CD14-positive monocyte (primary cell): ENCODE data around the gene SLC27A2. TPM values are rescaled to one million over a fixed set of nuclear protein-coding genes. Genes with fewer than 3 reads are reported as not detected.

ENCODE experiments used
- DNase-seq, 3 donors: peaks; one replicate each; pipeline ENCODE4 v3.0.0-alpha.2; 2011 to 2022
- H2AFZ ChIP-seq: 2 replicates; pipeline ENCODE4 v1.6.0; 2012; ENCODE audit warnings: mild to moderate bottlenecking, low read depth, low read length, inconsistent platforms; ENCODE audit not compliant: insufficient read depth, poor library complexity, severe bottlenecking
- H3K27ac ChIP-seq, 2 donors: 1 replicate in 1 of 2; 2 replicates in 1 of 2; pipeline ENCODE4 v1.5.1; 2012 to 2013; ENCODE audit warnings: low read length in 2 of 2, control low read depth in 1 of 2, inconsistent platforms in 1 of 2, low read depth in 1 of 2, mild to moderate bottlenecking in 1 of 2
- H3K27me3 ChIP-seq, 2 donors: one replicate each; pipeline versions ENCODE4 v1.6.0 to v1.6.1; 2011 to 2013; ENCODE audit warnings: low read length in 2 of 2; ENCODE audit not compliant: control insufficient read depth in 2 of 2, insufficient read depth in 2 of 2
- H3K36me3 ChIP-seq, 2 donors: replicated peaks in 1 of 2; 1 replicate in 1 of 2; 2 replicates in 1 of 2; pipeline versions ENCODE4 v1.5.1 to v1.6.1; 2012 to 2013; ENCODE audit warnings: low read length in 2 of 2, control low read depth in 1 of 2, inconsistent platforms in 1 of 2, mild to moderate bottlenecking in 1 of 2; ENCODE audit not compliant: insufficient read depth in 2 of 2, control insufficient read depth in 1 of 2
- H3K4me1 ChIP-seq, 2 donors: 1 replicate in 1 of 2; 2 replicates in 1 of 2; pipeline versions ENCODE4 v1.5.1 to v1.6.1; 2012 to 2013; ENCODE audit warnings: low read length in 2 of 2, control low read depth in 1 of 2, inconsistent platforms in 1 of 2, mild to moderate bottlenecking in 1 of 2, moderate library complexity in 1 of 2; ENCODE audit not compliant: insufficient read depth in 2 of 2, control insufficient read depth in 1 of 2
- H3K4me2 ChIP-seq: replicated peaks from 2 replicates; pipeline ENCODE3; 2012; ENCODE audit warnings: low read length, moderate library complexity, mild to moderate bottlenecking; ENCODE audit not compliant: poor library complexity, severe bottlenecking; ENCODE audit errors: extremely low read depth
- H3K4me3 ChIP-seq, 3 experiments: fragments of 200-600 bp in 1 of 3; sonication (generic) in 1 of 3; replicated peaks in 1 of 3; 1 replicate in 2 of 3; 2 replicates in 1 of 3; pipeline ENCODE4 v1.5.1; 2011 to 2013; ENCODE audit warnings: low read length in 3 of 3, mild to moderate bottlenecking in 3 of 3, control low read depth in 2 of 3, low read depth in 2 of 3, inconsistent platforms in 1 of 3, moderate library complexity in 1 of 3
- H3K79me2 ChIP-seq: 2 replicates; pipeline ENCODE4 v1.6.0; 2012; ENCODE audit warnings: mild to moderate bottlenecking, control low read depth, inconsistent platforms, low read length, moderate library complexity; ENCODE audit not compliant: insufficient read depth
- H3K9ac ChIP-seq: 2 replicates; pipeline ENCODE4 v1.6.0; 2017; ENCODE audit warnings: low read length, mild to moderate bottlenecking; ENCODE audit not compliant: insufficient read depth, poor library complexity, severe bottlenecking
- H3K9me3 ChIP-seq, 2 donors: replicated peaks in 1 of 2; 1 replicate in 1 of 2; 2 replicates in 1 of 2; pipeline versions ENCODE4 v1.5.1 to v1.6.1; 2012 to 2013; ENCODE audit warnings: low read length in 2 of 2, control low read depth in 1 of 2; ENCODE audit not compliant: control insufficient read depth in 1 of 2, insufficient read depth in 1 of 2
- H4K20me1 ChIP-seq: 2 replicates; pipeline ENCODE4 v1.6.0; 2012; ENCODE audit warnings: mild to moderate bottlenecking, low read length, control low read depth, moderate library complexity; ENCODE audit not compliant: insufficient read depth
- H3K27ac Mint-ChIP-seq, 7 donors: one replicate each; pipeline ENCODE4 v1.8.0; 2020; ENCODE audit warnings: mild to moderate bottlenecking in 7 of 7, mixed read lengths in 7 of 7, moderate library complexity in 6 of 7, inconsistent platforms in 2 of 7
- H3K27me3 Mint-ChIP-seq, 3 donors: one replicate each; pipeline ENCODE4 v1.8.0; 2021 to 2022; ENCODE audit warnings: low read depth in 3 of 3, mild to moderate bottlenecking in 3 of 3, mixed read lengths in 3 of 3, moderate library complexity in 3 of 3, inconsistent platforms in 1 of 3
- H3K36me3 Mint-ChIP-seq, 2 donors: one replicate each; pipeline ENCODE4 v1.8.0; 2020; ENCODE audit warnings: mixed read lengths in 2 of 2, inconsistent platforms in 1 of 2, mild to moderate bottlenecking in 1 of 2
- H3K4me1 Mint-ChIP-seq: one replicate; pipeline ENCODE4 v1.8.0; 2020; ENCODE audit warnings: mild to moderate bottlenecking, mixed read lengths
- H3K4me3 Mint-ChIP-seq, 2 donors: one replicate each; pipeline ENCODE4 v1.8.0; 2020; ENCODE audit warnings: mild to moderate bottlenecking in 2 of 2, mixed read lengths in 2 of 2, moderate library complexity in 1 of 2
- H3K9me3 Mint-ChIP-seq, 7 donors: one replicate each; pipeline ENCODE4 v1.8.0; 2020 to 2022; ENCODE audit warnings: mixed read lengths in 7 of 7, mild to moderate bottlenecking in 6 of 7, moderate library complexity in 6 of 7, inconsistent platforms in 2 of 7
- CTCF ChIP-seq: fragments of 200-600 bp; IDR thresholded peaks from one replicate; pipeline ENCODE4 v1.8.0; 2022; ENCODE audit warnings: antibody characterized with exemption, mild to moderate bottlenecking
- intact Hi-C, 2 donors: fragments of 100-400 bp; cut with micrococcal nuclease; formaldehyde crosslinking; loops; one replicate each; pipeline versions ENCODE4 v1.15.0 to v1.15.1; 2023
- polyA plus RNA-seq, 3 donors: library from polyadenylated mRNA; depleted of rRNA in 1 of 3; unstranded in 2 of 3; stranded (reverse) in 1 of 3; fragments of 300-500 nt in 2 of 3; fragments of >200 nt in 1 of 3; fragmentation: Illumina TruSeq in 2 of 3; gene quantifications; 1 replicate in 2 of 3; 2 replicates in 1 of 3; pipeline ENCODE4 v1.2.3, GENCODE V29; 2012 to 2021

The SLC27A2 gene
- polyA plus RNA-seq, 3 donors: 0.13 TPM; not detected in 2

- DNase-seq: no peak
- intact Hi-C loops: loop anchor here in 1 of 2 donors (10.0 kb wide), 1 partner anchor 115 kb away; no protein-coding TSS in a partner anchor
- Mint-ChIP-seq H3K27me3 (peaks cover 0 to 2% (median 1%) of the 10 kb centered on the region in 3 donors), H3K36me3 (peaks cover 0 to 3% of the 10 kb centered on the region in 2 donors), H3K4me1 (no peaks in the 10 kb centered on the region), H3K4me3 (no peak overlapping the region), H3K9me3 (no peaks in the 10 kb centered on the region), H3K27ac (no peak overlapping the region)
- H3K27ac ChIP-seq: no peak overlapping the region
- H3K27me3 ChIP-seq: no peaks in the 10 kb centered on the region
- no peak overlapping the region for H3K4me3 ChIP-seq
- H2AFZ ChIP-seq: no peak overlapping the region
- H3K4me2 ChIP-seq: no peak overlapping the region
- H3K9me3 ChIP-seq: no peaks in the 10 kb centered on the region
- no peaks in the 10 kb centered on the region for H4K20me1 ChIP-seq
- no peaks in the 10 kb centered on the region for H3K79me2 ChIP-seq
- no peak overlapping the region for H3K9ac ChIP-seq
- no peaks in the 10 kb centered on the region for H3K4me1 ChIP-seq
- TF ChIP-seq CTCF: no peak
- H3K36me3 ChIP-seq: no peaks in the 10 kb centered on the region
Measured at GRCh38 chr15:50189633-50190032, 7.6 kb downstream of the SLC27A2 start.

GRCh38 chr15:50190166-50190570 is 8.2 kb downstream of the SLC27A2 start:
- Histone ChIP-seq H3K4me3 (no peak overlapping the region), H3K4me2 (no peak overlapping the region), H3K9me3 (no peaks in the 10 kb centered on the region), H3K36me3 (no peaks in the 10 kb centered on the region), H3K4me1 (no peaks in the 10 kb centered on the region), H3K9ac (no peak overlapping the region), H3K79me2 (no peaks in the 10 kb centered on the region), H3K27ac (no peak overlapping the region), H3K27me3 (no peaks in the 10 kb centered on the region), H4K20me1 (no peaks in the 10 kb centered on the region), H2AFZ (no peak overlapping the region)
- no peak overlapping the region for H3K4me3 Mint-ChIP-seq
- intact Hi-C loops: no loop called here
- TF ChIP-seq CTCF: no peak
- peaks cover 0 to 4% (median 1%) of the 10 kb centered on the region in 3 donors for H3K27me3 Mint-ChIP-seq
- peaks cover 0 to 3% of the 10 kb centered on the region in 2 donors for H3K36me3 Mint-ChIP-seq
- H3K27ac Mint-ChIP-seq: no peak overlapping the region
- no peaks in the 10 kb centered on the region for H3K9me3 Mint-ChIP-seq
- no peak for DNase-seq
- no peaks in the 10 kb centered on the region for H3K4me1 Mint-ChIP-seq
